Endometrial microvascular endothelial cells (primary cell): ENCODE results near the gene DDIT4. TPM values are rescaled to one million over a fixed set of nuclear protein-coding genes. Genes with fewer than 3 reads are reported as not detected.
"Not testable (repeated sequence)": the region's sequence is repeated elsewhere in the genome, so short reads cannot be mapped to it uniquely, and the experiment has no call there.

ENCODE experiments used
- in situ Hi-C: cut with HindIII; loops from 2 replicates; pipeline ENCODE4 v1.10.0; 2017; ENCODE audit warnings: low sequenced_read_pairs, low pct_unique_long_range_greater_than_20kb; ENCODE audit errors: inconsistent ontology term
- total RNA-seq: library from RNA; depleted of rRNA; stranded (reverse); fragments of >200 nt; gene quantifications from one replicate; pipeline ENCODE4 v1.2.3, GENCODE V29; 2015; ENCODE audit errors: inconsistent ontology term

The DDIT4 gene
- total RNA-seq, 1 donor from 2014 or later: 91.4 TPM

DNA sequence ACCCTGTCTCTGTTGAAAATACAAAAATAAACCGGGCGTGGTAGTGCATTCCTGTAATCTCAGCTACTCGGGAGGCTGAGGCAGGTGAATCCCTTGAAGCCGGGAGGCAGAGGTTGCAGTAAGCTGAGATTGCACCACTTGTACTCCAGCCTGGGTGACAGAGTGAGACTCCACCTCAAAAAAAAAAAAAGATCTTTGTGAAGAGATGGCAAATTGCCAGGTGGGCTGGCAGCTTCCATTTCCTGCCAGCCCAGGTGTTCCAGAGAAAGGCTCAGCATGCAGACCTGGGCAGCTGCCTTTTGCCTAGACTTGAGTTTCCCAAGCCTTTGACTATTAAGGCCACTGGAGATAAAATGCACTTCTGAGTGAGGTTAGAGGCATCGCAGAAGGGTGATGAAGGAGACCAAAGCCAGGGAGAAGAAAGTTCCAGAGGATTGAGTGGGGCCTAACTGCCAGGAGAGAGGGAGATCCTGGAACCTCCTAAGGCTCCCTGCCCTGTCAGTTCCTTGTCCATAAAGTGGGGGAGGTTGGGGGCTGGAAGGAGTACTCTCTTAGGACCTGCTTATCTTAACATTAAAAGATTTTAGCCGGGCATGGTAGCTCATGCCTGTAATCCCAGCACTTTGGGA, 10.0 kb upstream of the DDIT4 start:
- in situ Hi-C loops: no loop called here

DNA sequence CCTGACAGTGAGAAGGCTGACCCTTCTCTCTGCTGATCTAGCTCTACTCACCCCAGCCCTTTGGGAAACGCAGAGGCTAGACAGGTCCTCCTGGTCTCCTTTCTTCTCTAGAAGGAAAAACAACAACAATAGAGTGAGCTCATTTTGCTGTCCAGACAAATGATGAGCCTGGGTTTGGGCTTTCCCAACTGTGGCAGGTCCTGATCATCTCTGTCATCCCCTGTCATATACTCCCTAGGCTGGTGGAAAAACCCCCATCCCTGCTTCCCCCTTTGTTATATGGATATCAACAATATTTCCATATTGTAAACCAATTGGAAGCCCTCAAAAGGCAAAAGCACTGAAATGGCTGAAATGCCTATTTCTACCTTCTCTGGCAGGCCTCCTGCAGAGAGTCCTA, 9.2 kb upstream of the DDIT4 start:
- in situ Hi-C loops: no loop called here

DNA sequence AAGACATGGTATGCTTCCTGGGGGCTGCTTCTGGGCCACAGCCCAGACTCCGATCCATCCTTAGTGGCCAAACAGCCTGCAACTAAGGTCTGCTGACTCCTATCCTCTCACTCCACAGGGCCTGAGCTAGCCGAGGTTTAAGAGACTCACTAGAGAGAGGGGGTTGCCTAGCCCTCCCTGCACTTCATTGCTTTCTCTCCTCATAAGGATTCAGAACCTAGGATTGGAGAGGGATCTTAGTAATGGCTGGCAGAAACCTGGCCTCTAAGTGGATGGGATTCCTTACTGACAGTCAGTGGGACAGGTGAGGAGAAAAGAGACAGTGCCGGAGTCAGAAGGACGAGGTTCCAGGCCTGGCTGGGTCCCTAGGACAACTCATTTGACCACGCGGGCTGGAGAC, 8.2 kb upstream of the DDIT4 start:
- in situ Hi-C loops: no loop called here

DNA sequence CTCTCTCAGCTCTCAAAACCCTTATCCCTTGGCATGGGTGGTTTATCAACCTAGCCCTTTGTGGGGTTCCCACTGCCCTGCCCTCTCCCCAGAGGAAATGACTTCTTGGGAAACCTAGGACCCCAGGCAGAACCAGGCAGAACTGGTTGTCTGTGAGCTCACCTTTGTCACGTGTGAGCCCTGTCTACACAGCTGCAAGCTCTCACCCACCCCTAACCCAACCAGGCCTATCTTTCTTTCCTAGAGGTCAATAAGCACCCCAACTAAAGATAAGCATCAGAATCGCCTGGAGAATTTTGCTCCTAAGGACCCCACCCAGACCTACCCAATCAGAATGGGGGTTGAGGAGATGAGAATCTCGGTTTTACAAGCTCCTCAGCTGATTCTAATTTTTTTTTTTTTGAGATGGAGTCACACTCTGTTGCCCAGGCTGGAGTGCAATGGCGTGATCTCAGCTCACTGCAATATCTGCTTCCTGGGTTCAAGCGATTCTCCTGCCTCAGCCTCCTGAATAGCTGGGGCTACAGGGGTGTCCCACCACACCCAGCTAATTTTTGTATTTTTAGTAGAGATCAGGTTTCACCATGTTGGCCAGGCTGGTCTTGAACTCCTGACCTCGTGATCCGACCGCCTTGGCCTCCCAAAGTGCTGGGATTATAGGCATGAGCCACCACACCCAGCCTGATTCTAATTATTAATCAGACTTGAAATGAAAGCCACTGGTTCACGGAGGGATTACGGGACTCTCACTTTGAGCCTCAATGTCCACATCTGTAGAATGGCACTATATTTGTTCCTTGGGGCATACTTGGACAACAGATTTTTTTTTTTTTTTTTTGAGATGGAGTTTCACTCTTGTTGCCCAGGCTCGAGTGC, 7.5 kb upstream of the DDIT4 start:
- in situ Hi-C loops: no loop called here

DNA sequence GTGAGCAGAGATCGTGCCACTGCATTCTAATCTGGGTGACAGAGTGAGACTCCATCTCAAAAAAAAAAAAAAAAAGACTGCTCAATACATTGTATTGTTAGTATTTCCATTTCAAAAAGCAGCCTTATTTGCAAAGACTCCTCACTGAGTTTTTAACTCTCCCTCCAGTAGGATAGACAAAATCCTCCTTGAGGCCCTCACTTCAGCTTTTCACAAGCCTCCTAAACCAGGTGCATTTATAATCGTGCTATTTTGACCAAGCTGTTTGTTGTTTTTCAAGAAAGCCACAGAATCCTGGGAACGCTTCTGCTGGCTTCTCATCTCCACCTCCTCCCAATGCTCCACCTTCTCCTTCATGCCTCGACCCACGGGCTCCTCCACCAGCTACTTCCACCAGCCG, 6.3 kb upstream of the DDIT4 start:
- in situ Hi-C loops: no loop called here

DNA sequence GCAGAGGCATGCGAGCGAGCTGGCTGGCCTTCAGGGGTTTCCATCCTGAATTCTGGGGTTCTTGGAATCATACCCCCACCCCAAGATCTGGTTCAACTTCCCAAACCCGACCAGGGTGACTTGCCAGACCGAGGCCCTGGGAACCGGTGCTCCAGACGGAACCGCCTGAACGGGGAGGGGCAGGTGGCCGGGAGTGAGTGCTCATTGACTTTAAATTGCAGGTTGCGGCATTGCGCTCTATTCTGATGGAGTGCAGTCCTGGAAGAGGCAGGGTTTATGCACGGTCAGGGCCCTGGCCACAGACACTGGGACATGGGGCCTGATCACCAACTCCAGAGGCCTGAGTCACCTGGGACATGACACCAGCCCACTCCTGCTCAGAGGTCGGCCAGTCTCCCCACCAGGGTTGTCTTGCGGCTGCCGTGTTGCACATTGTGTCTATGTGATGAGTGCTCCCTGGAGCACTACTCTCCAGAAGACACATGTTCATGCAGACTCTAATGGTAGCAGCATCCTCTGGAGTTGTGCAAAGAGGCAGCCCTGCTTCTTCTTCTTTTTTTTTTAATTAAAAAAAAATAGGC, 5.8 kb upstream of the DDIT4 start:
- in situ Hi-C loops: no loop called here

DNA sequence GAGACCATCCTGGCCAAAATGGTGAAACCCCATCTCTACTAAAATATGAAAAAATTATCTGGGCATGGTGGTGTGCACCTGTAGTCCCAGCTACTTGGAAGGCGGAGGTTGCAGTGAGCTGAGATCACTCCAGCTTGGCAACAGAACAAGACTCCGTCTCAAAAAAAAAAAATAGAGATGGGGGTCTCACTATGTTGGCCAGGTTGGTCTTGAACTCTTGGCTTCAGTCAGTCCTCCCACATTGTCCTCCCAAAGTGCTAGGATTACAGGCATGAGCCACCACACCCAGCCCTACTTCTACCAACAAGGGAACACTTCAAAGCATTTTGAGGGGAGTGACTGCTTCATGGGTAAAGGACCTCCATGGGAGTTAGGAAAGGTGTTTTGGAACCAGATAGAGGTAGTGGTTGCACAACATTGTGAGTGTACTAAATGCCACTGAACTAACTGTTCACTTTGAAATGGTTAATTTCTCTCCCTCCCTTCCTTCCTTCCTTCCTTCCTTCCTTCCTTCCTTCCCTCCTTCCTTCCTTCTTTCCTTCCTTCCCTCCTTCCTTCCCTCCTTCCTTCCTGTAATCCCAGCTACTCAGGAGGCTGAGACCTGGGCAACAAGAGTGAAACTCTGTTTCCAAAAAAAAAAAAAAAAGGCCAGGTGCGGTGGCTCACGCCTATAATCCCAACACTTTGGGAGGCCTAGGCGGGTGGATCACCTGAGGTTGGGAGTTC, 5.1 kb upstream of the DDIT4 start:
- in situ Hi-C loops: not testable (repeated sequence)

DNA sequence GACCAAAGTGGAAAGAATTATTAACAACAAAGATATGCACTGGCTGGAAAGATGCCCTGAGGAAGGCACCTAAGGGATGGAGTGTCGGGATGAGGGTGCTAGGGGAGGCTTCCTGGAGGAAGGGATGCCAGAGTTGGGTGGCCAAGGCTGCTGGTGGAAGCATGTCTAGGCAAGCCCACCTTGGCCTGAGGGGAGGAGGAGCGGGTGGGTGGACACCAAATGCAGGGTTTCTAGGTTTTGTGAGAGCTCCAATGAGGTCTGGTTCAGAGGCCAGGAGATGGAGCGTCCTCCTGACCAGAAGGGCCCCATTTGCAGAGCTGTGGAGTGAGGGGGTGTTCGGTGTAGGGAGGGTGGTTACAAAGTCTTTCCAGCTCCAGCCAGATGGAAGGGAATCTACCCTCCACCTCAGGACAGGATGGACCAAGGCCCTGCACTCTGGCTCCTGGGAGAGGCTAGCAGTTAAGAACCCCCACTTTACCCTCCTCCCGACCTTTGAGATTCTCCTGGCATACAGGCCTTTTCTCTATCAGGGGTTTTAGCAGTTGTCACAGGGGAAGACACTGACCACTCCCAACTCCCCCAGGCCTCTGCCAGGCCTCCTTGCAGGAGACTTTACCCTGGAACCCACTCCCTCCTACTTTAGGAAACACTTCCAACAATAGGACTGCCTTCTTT, 3.0 kb upstream of the DDIT4 start:
- in situ Hi-C loops: loop anchor here (10.0 kb wide), 1 partner anchor 54 kb away; no protein-coding TSS in a partner anchor

DNA sequence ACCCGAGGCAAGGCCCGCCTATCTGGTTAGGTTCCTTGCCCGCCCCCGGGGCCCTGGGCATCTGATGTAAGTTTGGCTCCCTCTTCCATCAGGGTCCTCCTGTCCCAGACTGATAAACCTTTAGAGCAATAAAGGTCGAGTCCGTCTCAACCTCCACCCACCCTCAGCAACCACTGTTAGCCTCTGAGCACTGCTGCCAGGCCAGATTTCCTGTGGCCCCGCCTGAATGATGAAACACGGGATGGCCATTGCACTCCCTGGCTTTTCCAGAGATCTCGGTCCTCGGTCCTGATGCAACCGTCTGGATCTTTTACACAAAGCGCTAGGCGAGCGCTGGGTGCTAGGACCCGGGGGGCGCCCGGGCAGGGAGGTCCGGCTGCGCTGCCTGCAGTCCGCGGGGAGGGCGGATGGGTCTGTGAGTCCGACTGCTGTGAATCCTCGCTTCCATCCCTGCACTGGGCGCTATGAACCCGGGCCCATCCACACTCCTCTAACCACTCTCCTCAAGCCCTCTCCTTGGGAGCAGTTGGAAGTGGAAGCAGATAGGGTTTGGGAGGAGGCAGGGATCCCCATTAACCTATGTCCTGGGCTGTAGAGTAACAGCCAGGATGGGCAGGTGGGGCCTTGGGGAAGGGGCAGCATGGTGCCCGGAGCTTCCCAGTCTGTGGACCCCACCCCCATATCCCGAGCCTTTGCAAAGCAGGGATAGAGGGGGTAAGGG, 875 bp upstream of the DDIT4 start:
- in situ Hi-C loops: loop anchor here (10.0 kb wide), 1 partner anchor 52 kb away; no protein-coding TSS in a partner anchor

DNA sequence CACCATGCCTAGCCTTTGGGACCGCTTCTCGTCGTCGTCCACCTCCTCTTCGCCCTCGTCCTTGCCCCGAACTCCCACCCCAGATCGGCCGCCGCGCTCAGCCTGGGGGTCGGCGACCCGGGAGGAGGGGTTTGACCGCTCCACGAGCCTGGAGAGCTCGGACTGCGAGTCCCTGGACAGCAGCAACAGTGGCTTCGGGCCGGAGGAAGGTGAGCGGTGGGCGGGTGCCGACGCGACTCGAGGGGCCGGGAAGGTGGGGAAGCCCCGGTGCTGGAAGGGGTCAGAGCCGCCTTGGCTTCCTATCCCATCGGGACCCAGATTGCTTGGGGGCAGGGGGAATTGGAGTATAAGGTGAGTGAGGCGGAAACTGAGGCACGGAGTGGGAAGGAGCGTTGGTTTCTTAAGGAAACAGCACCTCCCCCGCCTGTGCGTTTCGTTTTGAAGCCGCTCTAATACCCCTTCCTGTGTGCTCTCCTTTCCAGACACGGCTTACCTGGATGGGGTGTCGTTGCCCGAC, 547 bp downstream of the DDIT4 start:
- in situ Hi-C loops: loop anchor here (10.0 kb wide), 1 partner anchor 51 kb away; no protein-coding TSS in a partner anchor

DNA sequence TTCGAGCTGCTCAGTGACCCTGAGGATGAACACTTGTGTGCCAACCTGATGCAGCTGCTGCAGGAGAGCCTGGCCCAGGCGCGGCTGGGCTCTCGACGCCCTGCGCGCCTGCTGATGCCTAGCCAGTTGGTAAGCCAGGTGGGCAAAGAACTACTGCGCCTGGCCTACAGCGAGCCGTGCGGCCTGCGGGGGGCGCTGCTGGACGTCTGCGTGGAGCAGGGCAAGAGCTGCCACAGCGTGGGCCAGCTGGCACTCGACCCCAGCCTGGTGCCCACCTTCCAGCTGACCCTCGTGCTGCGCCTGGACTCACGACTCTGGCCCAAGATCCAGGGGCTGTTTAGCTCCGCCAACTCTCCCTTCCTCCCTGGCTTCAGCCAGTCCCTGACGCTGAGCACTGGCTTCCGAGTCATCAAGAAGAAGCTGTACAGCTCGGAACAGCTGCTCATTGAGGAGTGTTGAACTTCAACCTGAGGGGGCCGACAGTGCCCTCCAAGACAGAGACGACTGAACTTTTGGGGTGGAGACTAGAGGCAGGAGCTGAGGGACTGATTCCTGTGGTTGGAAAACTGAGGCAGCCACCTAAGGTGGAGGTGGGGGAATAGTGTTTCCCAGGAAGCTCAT, 1.1 kb downstream of the DDIT4 start:
- in situ Hi-C loops: loop anchor here (10.0 kb wide), 1 partner anchor 50 kb away; no protein-coding TSS in a partner anchor

DNA sequence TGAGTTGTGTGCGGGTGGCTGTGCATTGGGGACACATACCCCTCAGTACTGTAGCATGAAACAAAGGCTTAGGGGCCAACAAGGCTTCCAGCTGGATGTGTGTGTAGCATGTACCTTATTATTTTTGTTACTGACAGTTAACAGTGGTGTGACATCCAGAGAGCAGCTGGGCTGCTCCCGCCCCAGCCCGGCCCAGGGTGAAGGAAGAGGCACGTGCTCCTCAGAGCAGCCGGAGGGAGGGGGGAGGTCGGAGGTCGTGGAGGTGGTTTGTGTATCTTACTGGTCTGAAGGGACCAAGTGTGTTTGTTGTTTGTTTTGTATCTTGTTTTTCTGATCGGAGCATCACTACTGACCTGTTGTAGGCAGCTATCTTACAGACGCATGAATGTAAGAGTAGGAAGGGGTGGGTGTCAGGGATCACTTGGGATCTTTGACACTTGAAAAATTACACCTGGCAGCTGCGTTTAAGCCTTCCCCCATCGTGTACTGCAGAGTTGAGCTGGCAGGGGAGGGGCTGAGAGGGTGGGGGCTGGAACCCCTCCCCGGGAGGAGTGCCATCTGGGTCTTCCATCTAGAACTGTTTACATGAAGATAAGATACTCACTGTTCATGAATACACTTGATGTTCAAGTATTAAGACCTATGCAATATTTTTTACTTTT, 1.8 kb downstream of the DDIT4 start:
- in situ Hi-C loops: loop anchor here (10.0 kb wide), 1 partner anchor 49 kb away; no protein-coding TSS in a partner anchor

DNA sequence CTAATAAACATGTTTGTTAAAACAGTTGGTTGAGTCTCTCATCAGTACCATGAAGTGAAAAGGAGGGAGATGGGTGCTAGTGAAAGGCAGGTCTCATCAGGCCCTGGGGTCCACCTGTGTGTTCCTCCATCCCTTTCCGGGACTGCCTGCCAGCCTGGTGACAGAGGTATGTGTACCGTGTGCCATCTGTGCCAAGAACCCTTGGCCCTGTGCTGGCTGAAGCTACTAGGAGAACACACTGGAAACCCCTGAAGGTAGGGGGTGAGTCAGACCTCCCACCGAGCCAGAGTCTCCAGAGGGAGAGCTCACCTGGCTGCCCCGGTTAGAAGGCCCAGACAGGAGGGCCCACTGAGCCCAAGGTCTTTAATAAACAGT, 2.3 kb downstream of the DDIT4 start:
- in situ Hi-C loops: loop anchor here (10.0 kb wide), 1 partner anchor 49 kb away; no protein-coding TSS in a partner anchor

DNA sequence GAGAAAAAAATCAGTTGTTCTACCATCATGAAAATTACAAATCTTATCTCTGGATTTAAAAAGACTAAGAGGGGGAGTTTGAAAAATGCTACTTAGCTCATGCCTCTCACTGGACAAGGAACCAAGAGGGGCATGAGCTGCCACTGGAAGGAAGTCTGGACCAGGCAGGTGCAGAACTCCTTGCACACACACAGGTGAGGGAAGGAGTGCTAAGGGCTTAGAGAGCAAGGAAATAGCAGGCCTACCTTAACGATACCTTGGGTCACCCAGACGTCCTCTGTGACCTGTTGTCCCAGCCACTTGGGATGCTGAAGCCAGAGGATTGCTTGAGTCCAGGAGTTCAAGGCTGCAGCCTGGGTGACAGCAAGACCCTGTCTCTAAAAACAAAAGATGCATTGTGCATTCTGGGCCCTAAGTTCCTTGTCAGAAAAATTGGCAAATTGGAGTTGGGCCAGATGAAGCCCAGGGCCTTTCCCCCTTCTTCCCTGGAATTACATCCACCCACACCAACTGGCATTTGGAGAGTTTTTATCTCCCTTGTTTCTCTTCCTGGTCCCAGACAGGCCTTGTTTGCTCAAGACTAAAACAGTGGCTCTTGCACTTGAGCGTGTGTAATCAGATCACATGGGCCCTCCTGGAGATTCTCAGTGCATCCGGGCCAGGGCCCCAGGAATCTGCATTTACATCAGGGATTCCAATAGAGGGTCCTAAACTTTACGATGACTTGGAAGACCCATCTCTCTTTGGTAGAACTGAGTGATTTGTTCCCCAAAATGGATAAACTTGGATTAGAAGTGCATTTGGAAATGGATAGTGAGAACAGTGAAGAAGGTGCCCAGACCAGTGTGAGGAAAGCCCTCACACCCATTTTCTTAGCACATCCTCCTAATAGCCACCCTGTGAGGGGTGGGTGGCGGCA, 3.0 kb downstream of the DDIT4 start:
- in situ Hi-C loops: loop anchor here (10.0 kb wide), 1 partner anchor 48 kb away; no protein-coding TSS in a partner anchor

DNA sequence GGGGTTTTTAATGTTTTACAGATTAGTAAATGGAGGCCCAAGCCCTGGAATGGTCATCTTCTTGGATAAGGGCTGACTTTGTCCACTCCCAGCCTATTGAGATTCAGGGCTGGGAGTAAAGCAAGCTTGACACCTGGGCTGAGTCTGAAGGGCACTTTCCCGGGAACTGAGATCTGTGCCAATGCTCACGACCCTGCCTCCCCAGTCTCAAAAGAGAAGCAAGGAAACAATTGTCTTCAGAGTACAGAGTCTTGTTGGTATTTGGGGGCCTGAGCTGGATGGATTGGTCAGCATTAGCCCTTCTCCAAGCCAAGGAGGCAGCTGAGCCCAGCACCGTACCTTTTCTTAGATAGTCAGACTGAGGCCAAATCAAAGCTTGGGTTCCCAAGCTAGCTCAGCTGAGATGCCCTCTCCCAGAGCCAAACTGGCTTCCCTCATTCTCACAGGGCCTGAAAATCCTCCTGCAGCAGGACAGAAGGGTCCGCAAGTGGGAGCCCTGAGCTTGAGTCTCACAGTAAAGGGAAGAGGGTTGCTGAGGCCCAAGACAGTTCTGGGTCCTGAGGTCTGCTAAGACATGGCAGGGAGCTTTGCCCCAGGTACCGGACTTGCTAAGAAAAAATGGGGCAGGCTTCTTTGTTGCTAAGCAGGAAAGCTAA, 3.7 kb downstream of the DDIT4 start:
- in situ Hi-C loops: loop anchor here (10.0 kb wide), 1 partner anchor 47 kb away; no protein-coding TSS in a partner anchor
